ENCODE results near the gene ARHGEF4. TPM values are rescaled to one million over a fixed set of nuclear protein-coding genes. Genes with fewer than 3 reads are reported as not detected.

Gene ARHGEF4
- total RNA-seq, 1 experiment from 2014 or later, result 21.8 TPM

- POLR2A ChIA-PET, result no interaction called here
- ATAC-seq, result no peak
- Mint-ChIP-seq H3K36me3 (no peaks in the 10 kb centered on the region), H3K27me3 (ENCODE audit: low read depth) (no peaks in the 10 kb centered on the region), H3K4me1 (peaks cover 9% of the 10 kb centered on the region), H3K9me3 (no peaks in the 10 kb centered on the region), H3K4me3 (no peak overlapping the region), H3K27ac (no peak overlapping the region)
- DNase-seq (ENCODE audit: low spot score), result no peak
- CTCF ChIA-PET, result no interaction called here
- TF ChIP-seq SMAD4 (CRISPR knock-in tag; IDR thresholded peaks at IDR 0.05) (no peak), ETV6 (CRISPR knock-in tag; IDR thresholded peaks at IDR 0.05) (no peak), RELA (CRISPR knock-in tag; IDR thresholded peaks at IDR 0.05; ENCODE audit: borderline replicate concordance) (no peak), ZNF121 (CRISPR knock-in tag; IDR thresholded peaks at IDR 0.05) (no peak), ZNF532 (CRISPR knock-in tag; IDR thresholded peaks at IDR 0.05; ENCODE audit: borderline replicate concordance) (no peak), JUN (CRISPR knock-in tag; IDR thresholded peaks at IDR 0.05) (no peak), IRF1 (CRISPR knock-in tag; IDR thresholded peaks at IDR 0.05) (no peak)
Observed at GRCh38 chr2:130913891-130914290, 77.2 kb downstream of the ARHGEF4 start.

- H3K27ac Mint-ChIP-seq, result no peak overlapping the region
- no peak for ATAC-seq
- no peak for TF ChIP-seq FOXK1 (CRISPR knock-in tag; IDR thresholded peaks at IDR 0.05)
- TF ChIP-seq SOX15 (CRISPR knock-in tag; IDR thresholded peaks at IDR 0.05), result no peak
- no peak for TF ChIP-seq FOXP1 (CRISPR knock-in tag; IDR thresholded peaks at IDR 0.05; ENCODE audit: borderline replicate concordance)
- no peak for TF ChIP-seq ATF1 (CRISPR knock-in tag; IDR thresholded peaks at IDR 0.05)
- TF ChIP-seq EMX1 (CRISPR knock-in tag; IDR thresholded peaks at IDR 0.05), result no peak
- no peak for DNase-seq (ENCODE audit: low spot score)
- POLR2A ChIA-PET, result no interaction called here
- H3K9me3 Mint-ChIP-seq, result no peaks in the 10 kb centered on the region
- H3K36me3 Mint-ChIP-seq, result no peaks in the 10 kb centered on the region
- H3K27me3 Mint-ChIP-seq (ENCODE audit: low read depth), result no peaks in the 10 kb centered on the region
- H3K4me3 Mint-ChIP-seq, result no peak overlapping the region
- CTCF ChIA-PET, result interaction anchor here (1.3 to 1.7 kb wide), 3 partner anchors 41 to 118 kb away, joined by 3 to 6 read pairs (median 5); no protein-coding TSS in a partner anchor
- peaks cover 13% of the 10 kb centered on the region for H3K4me1 Mint-ChIP-seq
Observed at GRCh38 chr2:130915149-130915548, 78.4 kb downstream of the ARHGEF4 start.

- Mint-ChIP-seq H3K4me3 (no peak overlapping the region), H3K27ac (no peak overlapping the region), H3K4me1 (peaks cover 13% of the 10 kb centered on the region), H3K36me3 (no peaks in the 10 kb centered on the region), H3K9me3 (no peaks in the 10 kb centered on the region), H3K27me3 (ENCODE audit: low read depth) (no peaks in the 10 kb centered on the region)
- ChIA-PET POLR2A (no interaction called here), CTCF (interaction anchor here (1.1 to 1.7 kb wide), 4 partner anchors 13 to 118 kb away, joined by 3 to 6 read pairs (median 4); no protein-coding TSS in a partner anchor)
- TF ChIP-seq CDX4 (CRISPR knock-in tag; IDR thresholded peaks at IDR 0.05; ENCODE audit: borderline replicate concordance), result no peak
- TF ChIP-seq CREM (CRISPR knock-in tag; IDR thresholded peaks at IDR 0.05), result no peak
- TF ChIP-seq USF1 (CRISPR knock-in tag; IDR thresholded peaks at IDR 0.05), result no peak
- TF ChIP-seq ZSCAN18 (CRISPR knock-in tag; IDR thresholded peaks at IDR 0.05), result no peak
- no peak for TF ChIP-seq E2F1 (CRISPR knock-in tag; IDR thresholded peaks at IDR 0.05)
- TF ChIP-seq SOX15 (CRISPR knock-in tag; IDR thresholded peaks at IDR 0.05), result no peak
- TF ChIP-seq TEAD4 (CRISPR knock-in tag; IDR thresholded peaks at IDR 0.05), result no peak
- no peak for TF ChIP-seq NFYB (CRISPR knock-in tag; conservative IDR thresholded peaks at IDR 0.05; ENCODE audit: low read depth)
- TF ChIP-seq GABPB1 (CRISPR knock-in tag; IDR thresholded peaks at IDR 0.05), result no peak
- TF ChIP-seq ELF4 (CRISPR knock-in tag; IDR thresholded peaks at IDR 0.05; ENCODE audit: low read depth), result no peak
- ATAC-seq (peak; percentile 19), DNase-seq (ENCODE audit: low spot score) (no peak)
Observed at GRCh38 chr2:130915595-130916437, 79.1 kb downstream of the ARHGEF4 start.
